GM13977 (cell line): ENCODE data around the gene TSFM.

Source experiments
- DNase-seq: peaks from one replicate; pipeline ENCODE4 v3.0.0; 2012; ENCODE audit warnings: low spot score
- CTCF ChIP-seq: IDR thresholded peaks from 2 replicates; pipeline ENCODE4 v1.5.1; 2012; ENCODE audit warnings: mild to moderate bottlenecking, control low read depth; ENCODE audit not compliant: insufficient read depth; ENCODE audit errors: extremely low read depth, missing control alignments
- in situ Hi-C: fragments of 300-500 bp; cut with MboI; formaldehyde crosslinking; loops from one replicate; pipeline ENCODE4 v1.12.0; 2022; ENCODE audit warnings: low sequenced_read_pairs, low pct_unique_long_range_greater_than_20kb, mixed read lengths, inconsistent platforms; ENCODE audit not compliant: unreplicated experiment

Gene TSFM

GRCh38 chr12:57846577-57847319 is 64.2 kb downstream of the TSFM start, which contains the start of gene CTDSP2:
Gene CTDSP2 (minus strand): TSS chr12:57846729. CDS start chr12:57846435, 294 bp downstream.
- peak; percentile 98 for DNase-seq
- in situ Hi-C loops = no loop called here
- TF ChIP-seq CTCF = no peak
